ENCODE results near the gene CELSR1. TPM values are rescaled to one million over a fixed set of nuclear protein-coding genes. Genes with fewer than 3 reads are reported as not detected.

Gene CELSR1
- total RNA-seq, 1 donor from 2014 or later = 27.9 TPM

DNA sequence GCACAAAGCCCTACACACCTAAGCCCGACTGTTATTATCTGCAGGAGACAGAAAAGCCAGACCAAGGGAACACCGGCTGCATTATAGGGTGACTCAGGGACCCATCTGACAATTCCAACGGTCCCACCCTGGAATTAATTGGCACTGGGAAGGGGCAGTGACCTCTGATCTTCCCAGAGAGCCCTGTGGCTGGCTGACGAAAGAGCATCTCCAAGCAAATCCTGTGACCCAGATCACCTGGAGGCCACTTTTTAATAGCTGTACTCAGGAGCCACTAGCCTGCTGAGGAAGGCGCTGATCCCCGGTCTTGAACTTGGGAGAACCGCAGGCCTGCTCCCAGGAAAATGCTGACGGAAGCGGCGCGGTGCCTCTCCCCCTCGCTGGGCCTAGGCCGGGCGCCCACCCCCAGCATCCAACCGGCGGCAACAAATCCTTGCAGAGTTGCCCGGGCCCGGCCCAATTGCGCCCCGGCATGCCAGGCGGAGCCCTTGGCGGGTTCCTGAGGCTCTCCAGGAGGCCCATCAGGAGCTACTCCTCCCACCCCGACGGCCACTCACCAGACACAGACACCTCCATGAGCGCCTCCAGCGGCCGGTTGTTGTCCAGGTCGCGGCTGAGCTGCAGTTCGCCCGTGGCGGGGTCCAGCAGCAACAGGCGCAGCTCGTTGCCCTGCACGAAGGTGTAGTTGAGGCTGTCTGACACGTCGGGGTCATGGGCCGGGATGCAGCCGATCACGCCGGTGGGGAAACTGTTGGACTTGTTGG, 4.2 kb downstream of the CELSR1 start:
- Mint-ChIP-seq H3K27ac (ENCODE audit: unreplicated experiment) (no peak overlapping the region), H3K27me3 (ENCODE audit: low read depth) (no peaks in the 10 kb centered on the region), H3K9me3 (ENCODE audit: low read depth) (no peaks in the 10 kb centered on the region), H3K4me3 (ENCODE audit: unreplicated experiment) (peak overlapping the region; percentile 53), H3K36me3 (ENCODE audit: low read depth) (peaks cover 3% of the 10 kb centered on the region), H3K4me1 (ENCODE audit: low read depth) (peaks cover 58% of the 10 kb centered on the region)
- TF ChIP-seq, protein P1, sequence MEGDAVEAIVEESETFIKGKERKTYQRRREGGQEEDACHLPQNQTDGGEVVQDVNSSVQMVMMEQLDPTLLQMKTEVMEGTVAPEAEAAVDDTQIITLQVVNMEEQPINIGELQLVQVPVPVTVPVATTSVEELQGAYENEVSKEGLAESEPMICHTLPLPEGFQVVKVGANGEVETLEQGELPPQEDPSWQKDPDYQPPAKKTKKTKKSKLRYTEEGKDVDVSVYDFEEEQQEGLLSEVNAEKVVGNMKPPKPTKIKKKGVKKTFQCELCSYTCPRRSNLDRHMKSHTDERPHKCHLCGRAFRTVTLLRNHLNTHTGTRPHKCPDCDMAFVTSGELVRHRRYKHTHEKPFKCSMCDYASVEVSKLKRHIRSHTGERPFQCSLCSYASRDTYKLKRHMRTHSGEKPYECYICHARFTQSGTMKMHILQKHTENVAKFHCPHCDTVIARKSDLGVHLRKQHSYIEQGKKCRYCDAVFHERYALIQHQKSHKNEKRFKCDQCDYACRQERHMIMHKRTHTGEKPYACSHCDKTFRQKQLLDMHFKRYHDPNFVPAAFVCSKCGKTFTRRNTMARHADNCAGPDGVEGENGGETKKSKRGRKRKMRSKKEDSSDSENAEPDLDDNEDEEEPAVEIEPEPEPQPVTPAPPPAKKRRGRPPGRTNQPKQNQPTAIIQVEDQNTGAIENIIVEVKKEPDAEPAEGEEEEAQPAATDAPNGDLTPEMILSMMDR (IDR thresholded peaks at IDR 0.05) = no peak
- peak; percentile 89 for DNase-seq (ENCODE audit: low spot score)

DNA sequence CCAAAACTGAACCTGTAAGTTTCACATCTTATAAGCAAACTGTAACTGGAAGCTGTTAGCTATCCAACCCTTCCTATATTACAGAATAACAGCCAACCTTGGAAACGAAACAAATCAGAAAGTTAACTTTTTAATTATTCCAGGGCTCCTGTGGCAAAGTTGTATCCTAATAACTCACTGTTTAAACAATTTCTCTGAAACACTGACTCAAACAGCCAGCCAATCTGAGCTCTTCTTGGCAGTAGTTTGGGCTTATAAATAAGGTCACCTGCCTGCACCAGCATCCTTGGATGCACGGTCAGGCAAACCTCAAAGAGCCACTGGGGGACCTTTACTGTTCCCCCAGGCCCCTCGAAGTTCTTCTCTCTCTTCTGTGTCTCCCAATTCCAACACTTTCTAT, 5.0 kb downstream of the CELSR1 start:
- Mint-ChIP-seq H3K27me3 (ENCODE audit: low read depth) (no peaks in the 10 kb centered on the region), H3K36me3 (ENCODE audit: low read depth) (peaks cover 3% of the 10 kb centered on the region), H3K4me3 (ENCODE audit: unreplicated experiment) (peak overlapping the region; percentile 53), H3K27ac (ENCODE audit: unreplicated experiment) (no peak overlapping the region), H3K4me1 (ENCODE audit: low read depth) (peaks cover 64% of the 10 kb centered on the region), H3K9me3 (ENCODE audit: low read depth) (no peaks in the 10 kb centered on the region)
- TF ChIP-seq, protein P1 (IDR thresholded peaks at IDR 0.05) = no peak
- no peak for DNase-seq (ENCODE audit: low spot score)

DNA sequence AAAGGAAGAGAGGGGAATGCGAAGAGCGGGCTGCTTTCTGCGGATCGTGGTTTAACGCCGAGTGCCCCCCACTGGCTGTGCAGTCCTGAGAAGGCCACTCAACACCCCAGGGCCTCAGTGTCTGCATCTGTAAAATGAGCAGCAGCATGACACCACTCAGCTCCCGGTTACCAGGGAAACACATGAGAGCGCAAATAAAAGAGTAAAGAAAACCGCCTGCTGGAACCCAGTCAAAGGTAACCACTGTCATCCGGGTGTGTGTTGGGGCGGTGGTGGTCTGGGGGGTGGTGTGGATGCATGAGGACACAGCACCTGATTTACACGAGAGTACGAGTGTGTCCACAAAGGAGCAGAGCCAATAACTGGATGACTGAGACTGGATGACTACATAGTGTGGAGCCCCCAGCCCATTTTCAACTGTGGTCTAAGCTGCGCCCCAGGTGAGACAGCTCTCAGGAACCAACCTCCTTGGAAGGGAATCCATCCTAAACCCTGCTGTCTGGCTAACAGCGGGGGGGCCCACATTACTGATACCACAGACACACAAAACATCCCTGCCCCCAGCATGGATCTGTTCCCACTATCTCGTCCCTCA, 5.7 kb downstream of the CELSR1 start:
- Mint-ChIP-seq H3K4me3 (ENCODE audit: unreplicated experiment) (peak overlapping the region; percentile 22), H3K4me1 (ENCODE audit: low read depth) (peaks cover 71% of the 10 kb centered on the region), H3K27me3 (ENCODE audit: low read depth) (no peaks in the 10 kb centered on the region), H3K36me3 (ENCODE audit: low read depth) (peaks cover 3% of the 10 kb centered on the region), H3K9me3 (ENCODE audit: low read depth) (no peaks in the 10 kb centered on the region), H3K27ac (ENCODE audit: unreplicated experiment) (peak overlapping the region; percentile 22)
- no peak for DNase-seq (ENCODE audit: low spot score)
- TF ChIP-seq, protein P1 (IDR thresholded peaks at IDR 0.05) = no peak

DNA sequence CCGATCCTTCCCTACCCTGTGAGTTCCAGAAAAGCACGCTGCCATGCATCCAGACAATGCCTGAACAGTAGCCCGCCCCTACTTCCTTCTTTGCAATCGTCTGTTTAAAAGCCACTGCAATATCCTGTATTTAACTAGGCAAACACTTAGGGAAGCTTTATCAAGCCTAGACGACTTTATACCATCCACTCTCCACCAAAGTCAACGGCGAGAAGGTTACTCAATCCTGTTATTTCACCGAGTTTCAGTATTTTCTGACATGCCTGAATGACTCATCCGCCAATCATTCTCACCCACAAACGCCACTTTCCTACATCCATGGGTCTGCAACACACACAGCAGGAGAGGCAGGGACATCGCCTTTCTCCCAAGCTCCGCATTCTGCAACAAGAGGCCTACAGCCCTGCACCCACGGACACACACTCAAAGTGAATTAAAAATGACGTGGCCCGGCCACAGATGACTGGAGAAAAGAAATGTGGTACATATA, 9.3 kb downstream of the CELSR1 start:
- Mint-ChIP-seq H3K4me3 (ENCODE audit: unreplicated experiment) (peak overlapping the region; percentile 53), H3K27me3 (ENCODE audit: low read depth) (no peaks in the 10 kb centered on the region), H3K27ac (ENCODE audit: unreplicated experiment) (peak overlapping the region; percentile 94), H3K36me3 (ENCODE audit: low read depth) (peaks cover 1% of the 10 kb centered on the region), H3K4me1 (ENCODE audit: low read depth) (peaks cover 60% of the 10 kb centered on the region), H3K9me3 (ENCODE audit: low read depth) (no peaks in the 10 kb centered on the region)
- DNase-seq (ENCODE audit: low spot score) = peak; percentile 83
- TF ChIP-seq, protein P1 (IDR thresholded peaks at IDR 0.05) = no peak

DNA sequence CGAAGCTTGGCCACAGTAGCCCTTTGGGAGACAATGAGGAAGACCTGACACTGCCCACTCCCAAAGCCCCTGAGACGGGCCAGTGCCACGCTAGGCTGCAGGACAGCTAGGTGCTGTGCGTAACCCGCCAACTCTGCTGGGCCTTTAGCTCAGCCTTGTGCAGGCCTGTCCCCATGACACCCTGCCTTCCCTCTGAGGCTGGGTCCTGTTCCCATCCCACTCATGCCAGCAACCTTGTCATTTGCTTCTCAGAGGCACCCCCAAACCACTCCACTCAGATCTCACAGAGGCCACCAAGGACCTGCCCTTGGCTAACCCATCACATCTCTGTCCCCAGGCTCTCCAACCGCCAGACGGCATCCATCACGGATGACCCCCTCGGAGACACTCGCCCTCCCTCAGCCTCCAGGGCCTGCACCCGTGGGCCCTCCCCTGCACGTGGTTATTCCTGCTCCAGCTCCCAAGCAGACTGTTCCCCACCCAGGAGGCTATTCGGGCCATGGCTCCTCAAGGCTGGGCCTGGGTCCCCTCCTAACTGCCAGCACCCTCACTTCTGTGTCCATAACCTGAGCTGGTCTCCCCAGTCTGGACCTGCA, 11.1 kb downstream of the CELSR1 start:
- no peak overlapping the region for H3K4me3 Mint-ChIP-seq (ENCODE audit: unreplicated experiment)
- H3K4me1 Mint-ChIP-seq (ENCODE audit: low read depth) = peaks cover 42% of the 10 kb centered on the region
- H3K27me3 Mint-ChIP-seq (ENCODE audit: low read depth) = no peaks in the 10 kb centered on the region
- H3K36me3 Mint-ChIP-seq (ENCODE audit: low read depth) = peaks cover 1% of the 10 kb centered on the region
- peak overlapping the region; percentile 94 for H3K27ac Mint-ChIP-seq (ENCODE audit: unreplicated experiment)
- peak; percentile 81 for DNase-seq (ENCODE audit: low spot score)
- TF ChIP-seq, protein P1 (IDR thresholded peaks at IDR 0.05) = no peak
- no peaks in the 10 kb centered on the region for H3K9me3 Mint-ChIP-seq (ENCODE audit: low read depth)
